MCF 10A (cell line): Measurements from ENCODE around the gene MED12L. TPM values are rescaled to one million over a fixed set of nuclear protein-coding genes. Genes with fewer than 3 reads are reported as not detected.

Experiments used
- BruUV-seq: library from RNA; stranded (reverse); fragments of 400-500 nt; replicated peaks from 2 replicates; lab custom pipeline; 2021; lab: Mats Ljungman, UMichigan
- CTCF ChIA-PET: fragments of 300-600 bp; sonication (Branson Sonifier 250); formaldehyde crosslinking; extraction: SDS; loops from one replicate; lab custom pipeline; 2021; ENCODE audit warnings: antibody characterized with exemption, inconsistent platforms; lab: Yijun Ruan, JAX
- POLR2A ChIA-PET: fragments of 300-600, 350-650 bp; sonication (Branson Sonifier 250); formaldehyde crosslinking; extraction: SDS; loops from one replicate; lab custom pipeline; 2020; ENCODE audit warnings: antibody characterized with exemption, inconsistent platforms; lab: Yijun Ruan, JAX
- DNase-seq: peaks from one replicate; pipeline ENCODE4 v3.0.0-alpha.2; 2018; ENCODE audit not compliant: unreplicated experiment
- H3K27ac Mint-ChIP-seq: one replicate; pipeline ENCODE4 v1.8.0; 2022; ENCODE audit warnings: mild to moderate bottlenecking, low read depth, mixed read lengths; ENCODE audit not compliant: unreplicated experiment
- H3K27me3 Mint-ChIP-seq: one replicate; pipeline ENCODE4 v1.8.0; 2022; ENCODE audit warnings: mixed read lengths; ENCODE audit not compliant: insufficient read depth, unreplicated experiment
- H3K36me3 Mint-ChIP-seq: one replicate; pipeline ENCODE4 v1.8.0; 2022; ENCODE audit warnings: mild to moderate bottlenecking, moderate library complexity, mixed read lengths; ENCODE audit not compliant: insufficient read depth, unreplicated experiment
- H3K4me1 Mint-ChIP-seq: one replicate; pipeline ENCODE4 v1.8.0; 2022; ENCODE audit warnings: mixed read lengths; ENCODE audit not compliant: insufficient read depth, unreplicated experiment
- H3K4me3 Mint-ChIP-seq: one replicate; pipeline ENCODE4 v1.8.0; 2022; ENCODE audit warnings: mild to moderate bottlenecking, moderate library complexity, mixed read lengths; ENCODE audit not compliant: unreplicated experiment
- H3K9me3 Mint-ChIP-seq: one replicate; pipeline ENCODE4 v1.8.0; 2022; ENCODE audit warnings: mixed read lengths; ENCODE audit not compliant: unreplicated experiment
- CTCF ChIP-seq: fragments of 200-600 bp; IDR thresholded peaks from one replicate; pipeline ENCODE4 v1.8.0; 2022; ENCODE audit warnings: antibody characterized with exemption, mild to moderate bottlenecking; ENCODE audit not compliant: unreplicated experiment
- intact Hi-C: fragments of 100-400 bp; cut with micrococcal nuclease; formaldehyde crosslinking; loops from 2 replicates; pipeline ENCODE4 v1.14.1; 2022
- total RNA-seq: library from RNA; stranded (reverse); gene quantifications from 2 replicates; pipeline ENCODE4 v1.2.3, GENCODE V29; 2022

Gene MED12L
- total RNA-seq, 1 experiment from 2014 or later, result 0.47 TPM

DNA sequence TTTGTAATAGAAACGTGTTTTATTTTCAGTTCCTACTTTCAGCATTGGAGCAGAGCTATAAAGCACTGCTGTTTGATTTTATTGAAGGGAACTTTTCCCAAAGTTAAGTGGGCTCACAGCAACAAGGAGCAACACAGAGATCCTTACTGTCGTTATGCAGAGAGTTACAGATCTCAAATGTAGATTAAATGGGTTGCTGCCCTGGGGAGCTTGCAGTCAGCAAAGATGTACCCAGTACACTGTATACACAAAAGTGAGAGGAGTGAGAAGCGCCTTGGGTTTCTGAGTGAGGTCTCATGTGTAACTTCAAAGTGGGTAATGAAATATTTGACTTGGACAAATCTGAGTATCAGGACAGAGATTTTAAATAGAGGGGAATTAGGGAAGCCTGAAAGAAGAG, 47.7 kb downstream of the MED12L start:
- Mint-ChIP-seq H3K27me3 (no peaks in the 10 kb centered on the region), H3K4me1 (peaks cover 9% of the 10 kb centered on the region), H3K27ac (no peak overlapping the region), H3K9me3 (peaks cover 6% of the 10 kb centered on the region), H3K36me3 (no peaks in the 10 kb centered on the region), H3K4me3 (no peak overlapping the region)
- DNase-seq, result no peak
- POLR2A ChIA-PET, result interaction anchor here (0.5 to 0.6 kb wide), 2 partner anchors 531 to 1326 kb away, joined by 3 to 4 read pairs; no protein-coding TSS in a partner anchor
- CTCF ChIA-PET, result interaction anchor here (0.7 to 3.5 kb wide), 3 partner anchors 9 to 616 kb away, joined by 3 to 17 read pairs (median 3); no protein-coding TSS in a partner anchor
- TF ChIP-seq CTCF, result no peak
- BruUV-seq, result no TSS peak
- intact Hi-C loops, result no loop called here

- ChIA-PET CTCF (interaction anchor here (0.7 to 3.5 kb wide), 3 partner anchors 9 to 617 kb away, joined by 3 to 17 read pairs (median 3); no protein-coding TSS in a partner anchor), POLR2A (no interaction called here)
- Mint-ChIP-seq H3K9me3 (peaks cover 11% of the 10 kb centered on the region), H3K27ac (no peak overlapping the region), H3K36me3 (no peaks in the 10 kb centered on the region), H3K4me1 (peaks cover 9% of the 10 kb centered on the region), H3K4me3 (no peak overlapping the region), H3K27me3 (no peaks in the 10 kb centered on the region)
- intact Hi-C loops, result no loop called here
- no TSS peak for BruUV-seq
- DNase-seq, result no peak
- no peak for TF ChIP-seq CTCF
These were observed 48.5 kb downstream of the MED12L start for GRCh38 chr3:151133917-151134450.

GRCh38 chr3:151135541-151136337, 50.3 kb downstream of the MED12L start:
- DNase-seq, result peak; percentile 5
- H3K4me1 Mint-ChIP-seq, result peaks cover 2% of the 10 kb centered on the region
- H3K4me3 Mint-ChIP-seq, result no peak overlapping the region
- no peak for TF ChIP-seq CTCF
- no peak overlapping the region for H3K27ac Mint-ChIP-seq
- intact Hi-C loops, result no loop called here
- BruUV-seq, result no TSS peak
- ChIA-PET POLR2A (no interaction called here), CTCF (interaction anchor here (0.5 to 3.5 kb wide), 3 partner anchors 10 to 210 kb away, joined by 3 to 17 read pairs (median 3); no protein-coding TSS in a partner anchor)
- H3K36me3 Mint-ChIP-seq, result no peaks in the 10 kb centered on the region
- no peaks in the 10 kb centered on the region for H3K27me3 Mint-ChIP-seq
- H3K9me3 Mint-ChIP-seq, result peaks cover 19% of the 10 kb centered on the region

- no peaks in the 10 kb centered on the region for H3K36me3 Mint-ChIP-seq
- H3K27ac Mint-ChIP-seq, result no peak overlapping the region
- no peak overlapping the region for H3K4me3 Mint-ChIP-seq
- intact Hi-C loops, result no loop called here
- peaks cover 16% of the 10 kb centered on the region for H3K9me3 Mint-ChIP-seq
- DNase-seq, result no peak
- no peaks in the 10 kb centered on the region for H3K27me3 Mint-ChIP-seq
- POLR2A ChIA-PET, result interaction anchor here (0.6 to 1.0 kb wide), 4 partner anchors 48 to 598 kb away, joined by 3 read pairs; no protein-coding TSS in a partner anchor
- no peak for TF ChIP-seq CTCF
- CTCF ChIA-PET, result interaction anchor here (0.6 to 7.0 kb wide), 12 partner anchors 9 to 608 kb away, joined by 3 to 93 read pairs (median 4); no protein-coding TSS in a partner anchor
- no peaks in the 10 kb centered on the region for H3K4me1 Mint-ChIP-seq
- BruUV-seq, result no TSS peak
These were observed 57.5 kb downstream of the MED12L start for GRCh38 chr3:151142929-151143328.
